Measurements from ENCODE around the gene PSG11.
A peak's percentile ranks its signal among the peaks of the same experiment; 100 is the strongest.
"Not testable (repeated sequence)": the region's sequence is repeated elsewhere in the genome, so short reads cannot be mapped to it uniquely, and the experiment has no call there.

Gene PSG11

DNA sequence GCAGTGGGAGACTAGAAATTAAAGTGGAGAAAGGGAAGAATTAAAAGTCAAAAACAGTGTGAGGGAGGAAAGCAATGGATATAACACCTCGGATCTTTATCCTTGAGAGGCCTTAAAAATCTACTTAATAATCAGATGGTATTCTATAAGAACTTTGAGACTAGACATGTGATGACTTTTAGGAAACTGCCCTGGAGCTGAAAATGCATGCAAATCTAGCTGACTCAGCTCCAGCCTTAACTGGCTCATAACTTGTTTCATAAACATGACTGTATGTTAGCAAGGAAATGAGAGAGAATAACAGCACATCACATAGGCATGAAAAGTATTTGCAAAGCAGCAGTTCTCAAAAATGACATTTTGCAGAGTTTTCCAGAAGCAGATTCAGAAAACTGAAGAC is 38.1 kb downstream of the PSG11 start:
- not testable (repeated sequence) for DNase-seq (ENCODE audit: low read depth)

GRCh38 chr19:42985588-42985987 is 40.7 kb downstream of the PSG11 start:
- DNase-seq (ENCODE audit: low read depth), result no peak

- DNase-seq (ENCODE audit: low read depth), result not testable (repeated sequence)
Observed at GRCh38 chr19:42982111-42982510, 44.2 kb downstream of the PSG11 start.

- DNase-seq (ENCODE audit: low read depth), result not testable (repeated sequence)
Observed at GRCh38 chr19:42971451-42971850, 54.8 kb downstream of the PSG11 start.

DNA sequence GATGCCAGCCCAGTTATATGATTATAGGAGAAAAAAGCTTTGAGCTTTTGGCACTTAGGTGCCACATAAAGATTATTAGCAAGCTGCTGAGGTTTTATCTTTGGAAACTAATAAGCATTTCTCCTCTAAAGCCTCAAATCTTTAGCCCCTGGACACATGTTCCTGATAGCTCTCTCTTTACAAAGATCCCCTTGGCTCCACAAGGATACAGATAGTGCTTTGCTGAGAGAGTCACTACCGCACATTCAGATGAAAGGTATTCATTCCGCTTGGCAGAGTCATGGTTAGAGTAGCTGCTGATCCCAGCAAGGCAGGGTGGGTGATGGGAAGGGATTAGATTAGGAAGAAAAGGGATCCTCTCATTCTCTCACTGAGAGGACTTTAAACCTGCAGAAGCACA is 61.1 kb downstream of the PSG11 start:
- peak; percentile 66 for DNase-seq (ENCODE audit: low read depth)

DNA sequence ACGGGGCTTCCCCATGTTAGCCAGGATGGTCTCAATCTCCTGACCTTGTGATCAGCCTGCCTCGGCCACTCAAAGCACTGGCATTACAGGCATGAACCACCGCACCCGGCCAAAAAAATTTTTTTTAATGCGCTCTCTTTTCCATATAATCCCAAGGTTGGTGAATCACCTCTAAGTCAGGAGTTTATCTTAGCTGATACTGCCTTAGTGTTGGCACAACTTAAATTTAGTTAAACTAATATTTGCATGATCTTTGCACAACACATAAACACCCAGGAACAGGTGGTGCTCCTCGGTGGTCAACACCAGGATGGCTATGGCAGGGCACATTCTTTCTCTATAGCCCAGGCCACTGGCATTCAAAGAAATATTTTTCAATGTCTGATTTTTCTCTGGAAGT is 65.2 kb downstream of the PSG11 start:
- DNase-seq (ENCODE audit: low read depth), result no peak
